GM12878 (cell line): Measurements from ENCODE around the gene CSNK1G2.

Experiments
- EGR1 ChIP-seq, 2 experiments: IDR thresholded peaks; 1 replicate in 1 of 2; 2 replicates in 1 of 2; pipeline ENCODE4 v1.6.1; 2011 to 2012; ENCODE audit warnings: low read depth in 2 of 2, low read length in 2 of 2, borderline replicate concordance in 1 of 2, mild to moderate bottlenecking in 1 of 2, moderate library complexity in 1 of 2
- POLR2A ChIP-seq: IDR thresholded peaks from 2 replicates; pipeline ENCODE4 v1.6.1; 2011; ENCODE audit warnings: low read depth, mild to moderate bottlenecking, low read length
- RCOR1 ChIP-seq: conservative IDR thresholded peaks from 2 replicates; pipeline ENCODE4 v1.6.1; 2012; ENCODE audit warnings: low read depth, low read length, improper control_type of control experiment
- TARDBP ChIP-seq: IDR thresholded peaks from 2 replicates; pipeline ENCODE4 v1.6.1; 2016; ENCODE audit warnings: borderline replicate concordance
- USF2 ChIP-seq: IDR thresholded peaks from 2 replicates; pipeline ENCODE4 v1.6.1; 2011; ENCODE audit warnings: low read depth, low read length, improper control_type of control experiment, borderline replicate concordance
- ZNF274 ChIP-seq: IDR thresholded peaks from one replicate; pipeline ENCODE4 v1.8.0; 2011; ENCODE audit not compliant: insufficient read length, insufficient read depth
- TF ChIP-seq, protein P1 (sequence below), 3 experiments: IDR thresholded peaks in 2 of 3; conservative IDR thresholded peaks in 1 of 3; 2 replicates each; pipeline ENCODE4 v1.5.1; 2011; ENCODE audit warnings: low read depth in 3 of 3, low read length in 3 of 3, mild to moderate bottlenecking in 3 of 3, control low read depth in 2 of 3, moderate library complexity in 2 of 3, inconsistent platforms in 1 of 3, mixed read lengths in 1 of 3; ENCODE audit not compliant: control insufficient read depth in 2 of 3, insufficient read depth in 1 of 3; ENCODE audit errors: extremely low read depth in 1 of 3

GRCh38 chr19:1911098-1911497 is 29.9 kb upstream of the CSNK1G2 start:
- TF ChIP-seq EGR1 (IDR thresholded peaks at IDR 0.05; ENCODE audit: borderline replicate concordance in 1 of 2, low read depth in 2 of 2, low read length in 2 of 2): no peak
- no peak for TF ChIP-seq RCOR1
- TF ChIP-seq, protein P1, sequence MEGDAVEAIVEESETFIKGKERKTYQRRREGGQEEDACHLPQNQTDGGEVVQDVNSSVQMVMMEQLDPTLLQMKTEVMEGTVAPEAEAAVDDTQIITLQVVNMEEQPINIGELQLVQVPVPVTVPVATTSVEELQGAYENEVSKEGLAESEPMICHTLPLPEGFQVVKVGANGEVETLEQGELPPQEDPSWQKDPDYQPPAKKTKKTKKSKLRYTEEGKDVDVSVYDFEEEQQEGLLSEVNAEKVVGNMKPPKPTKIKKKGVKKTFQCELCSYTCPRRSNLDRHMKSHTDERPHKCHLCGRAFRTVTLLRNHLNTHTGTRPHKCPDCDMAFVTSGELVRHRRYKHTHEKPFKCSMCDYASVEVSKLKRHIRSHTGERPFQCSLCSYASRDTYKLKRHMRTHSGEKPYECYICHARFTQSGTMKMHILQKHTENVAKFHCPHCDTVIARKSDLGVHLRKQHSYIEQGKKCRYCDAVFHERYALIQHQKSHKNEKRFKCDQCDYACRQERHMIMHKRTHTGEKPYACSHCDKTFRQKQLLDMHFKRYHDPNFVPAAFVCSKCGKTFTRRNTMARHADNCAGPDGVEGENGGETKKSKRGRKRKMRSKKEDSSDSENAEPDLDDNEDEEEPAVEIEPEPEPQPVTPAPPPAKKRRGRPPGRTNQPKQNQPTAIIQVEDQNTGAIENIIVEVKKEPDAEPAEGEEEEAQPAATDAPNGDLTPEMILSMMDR (IDR thresholded peaks at IDR 0.05 in 2 of 3, conservative IDR thresholded peaks at IDR 0.05 in 1 of 3; ENCODE audit: control insufficient read depth in 2 of 3, extremely low read depth in 1 of 3, insufficient read depth in 1 of 3, low read depth in 3 of 3, low read length in 3 of 3): no peak
- TF ChIP-seq ZNF274: no peak
- TF ChIP-seq TARDBP: no peak
- no peak for TF ChIP-seq USF2
- TF ChIP-seq POLR2A: no peak
